KMS-11 (cell line): ENCODE results near the gene LCN12.

Source experiments
- H2AFZ ChIP-seq: fragments of 200-600 bp; sonication (generic); 2 replicates; pipeline ENCODE4 v1.6.1; 2016; ENCODE audit warnings: antibody characterized with exemption, mixed run types, low read depth
- H3K27ac ChIP-seq: fragments of 200-600 bp; sonication (generic); 2 replicates; pipeline ENCODE4 v1.6.1; 2016; ENCODE audit warnings: mild to moderate bottlenecking, mixed run types
- H3K27me3 ChIP-seq: fragments of 200-600 bp; sonication (generic); 2 replicates; pipeline ENCODE4 v1.6.1; 2017; ENCODE audit warnings: mild to moderate bottlenecking, low read depth, mixed run types, moderate library complexity; ENCODE audit not compliant: insufficient read depth
- H3K36me3 ChIP-seq: fragments of 200-600 bp; sonication (generic); 2 replicates; pipeline ENCODE4 v1.6.1; 2017; ENCODE audit warnings: mild to moderate bottlenecking, mixed run types; ENCODE audit not compliant: insufficient read depth
- H3K4me1 ChIP-seq: fragments of 200-600 bp; sonication (generic); 2 replicates; pipeline ENCODE4 v1.6.1; 2016; ENCODE audit warnings: mild to moderate bottlenecking, low read depth, mixed run types; ENCODE audit not compliant: poor library complexity, severe bottlenecking
- H3K4me2 ChIP-seq: fragments of 200-600 bp; sonication (generic); 2 replicates; pipeline ENCODE4 v1.7.0; 2016; ENCODE audit warnings: mild to moderate bottlenecking, mixed run types
- H3K4me3 ChIP-seq: fragments of 200-600 bp; sonication (generic); IDR thresholded peaks from 2 replicates; pipeline ENCODE4 v1.6.1; 2017; ENCODE audit warnings: low read depth, low read length, mixed read lengths; ENCODE audit not compliant: insufficient read depth
- H3K79me2 ChIP-seq: fragments of 200-600 bp; sonication (generic); 2 replicates; pipeline ENCODE4 v1.6.1; 2016; ENCODE audit warnings: low read depth, mixed run types; ENCODE audit not compliant: insufficient read depth
- H3K9ac ChIP-seq: fragments of 200-600 bp; sonication (generic); 2 replicates; pipeline ENCODE4 v1.6.1; 2016; ENCODE audit warnings: mild to moderate bottlenecking, mixed run types
- H4K20me1 ChIP-seq: fragments of 200-600 bp; sonication (generic); 2 replicates; pipeline ENCODE4 v1.6.1; 2016; ENCODE audit warnings: mild to moderate bottlenecking, mixed run types; ENCODE audit not compliant: insufficient read depth
- TF ChIP-seq, protein P1 (sequence below): fragments of 200-600 bp; sonication (generic); conservative IDR thresholded peaks from 2 replicates; pipeline ENCODE4 v1.6.1; 2017; ENCODE audit warnings: low read depth, mild to moderate bottlenecking, antibody characterized with exemption, low read length, moderate library complexity, mixed read lengths

LCN12 gene

DNA sequence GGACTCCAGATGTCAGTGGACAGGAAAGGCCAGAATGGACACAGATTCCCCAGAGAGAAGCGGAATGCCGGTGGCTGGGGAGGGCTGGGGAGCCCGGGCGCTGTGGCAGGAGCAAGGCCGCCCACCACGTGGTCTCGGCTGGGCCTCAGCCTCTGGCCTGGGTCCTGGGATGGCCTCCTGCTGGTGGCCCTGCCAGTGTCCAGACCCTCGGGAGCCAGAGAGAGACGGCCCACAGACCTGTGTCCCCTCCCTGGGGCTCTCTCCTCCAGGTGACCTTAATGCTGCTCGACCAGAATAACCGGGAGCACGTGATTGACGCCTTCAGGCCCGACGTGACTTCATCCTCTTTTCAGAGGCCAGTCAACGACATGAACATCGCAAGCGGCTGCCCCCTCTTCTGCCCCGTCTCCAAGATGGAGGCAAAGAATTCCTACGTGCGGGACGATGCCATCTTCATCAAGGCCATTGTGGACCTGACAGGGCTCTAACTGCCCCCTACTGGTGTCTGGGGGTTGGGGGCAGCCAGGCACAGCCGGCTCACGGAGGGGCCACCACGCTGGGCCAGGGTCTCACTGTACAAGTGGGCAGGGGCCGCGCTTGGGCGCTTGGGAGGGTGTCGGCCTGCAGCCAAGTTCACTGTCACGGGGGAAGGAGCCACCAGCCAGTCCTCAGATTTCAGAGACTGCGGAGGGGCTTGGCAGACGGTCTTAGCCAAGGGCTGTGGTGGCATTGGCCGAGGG is 26.5 kb upstream of the LCN12 start:
- no peaks in the 10 kb centered on the region for H3K79me2 ChIP-seq
- TF ChIP-seq, protein P1, sequence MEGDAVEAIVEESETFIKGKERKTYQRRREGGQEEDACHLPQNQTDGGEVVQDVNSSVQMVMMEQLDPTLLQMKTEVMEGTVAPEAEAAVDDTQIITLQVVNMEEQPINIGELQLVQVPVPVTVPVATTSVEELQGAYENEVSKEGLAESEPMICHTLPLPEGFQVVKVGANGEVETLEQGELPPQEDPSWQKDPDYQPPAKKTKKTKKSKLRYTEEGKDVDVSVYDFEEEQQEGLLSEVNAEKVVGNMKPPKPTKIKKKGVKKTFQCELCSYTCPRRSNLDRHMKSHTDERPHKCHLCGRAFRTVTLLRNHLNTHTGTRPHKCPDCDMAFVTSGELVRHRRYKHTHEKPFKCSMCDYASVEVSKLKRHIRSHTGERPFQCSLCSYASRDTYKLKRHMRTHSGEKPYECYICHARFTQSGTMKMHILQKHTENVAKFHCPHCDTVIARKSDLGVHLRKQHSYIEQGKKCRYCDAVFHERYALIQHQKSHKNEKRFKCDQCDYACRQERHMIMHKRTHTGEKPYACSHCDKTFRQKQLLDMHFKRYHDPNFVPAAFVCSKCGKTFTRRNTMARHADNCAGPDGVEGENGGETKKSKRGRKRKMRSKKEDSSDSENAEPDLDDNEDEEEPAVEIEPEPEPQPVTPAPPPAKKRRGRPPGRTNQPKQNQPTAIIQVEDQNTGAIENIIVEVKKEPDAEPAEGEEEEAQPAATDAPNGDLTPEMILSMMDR, result no peak
- H3K4me3 ChIP-seq, result no peak overlapping the region
- no peak overlapping the region for H3K4me2 ChIP-seq
- H3K4me1 ChIP-seq, result no peaks in the 10 kb centered on the region
- H3K9ac ChIP-seq, result no peak overlapping the region
- no peaks in the 10 kb centered on the region for H4K20me1 ChIP-seq
- peaks cover 5% of the 10 kb centered on the region; the same call in 1 of the 2 replicates for H3K36me3 ChIP-seq
- no peaks in the 10 kb centered on the region for H3K27me3 ChIP-seq
- no peak overlapping the region for H2AFZ ChIP-seq
- no peak overlapping the region for H3K27ac ChIP-seq

DNA sequence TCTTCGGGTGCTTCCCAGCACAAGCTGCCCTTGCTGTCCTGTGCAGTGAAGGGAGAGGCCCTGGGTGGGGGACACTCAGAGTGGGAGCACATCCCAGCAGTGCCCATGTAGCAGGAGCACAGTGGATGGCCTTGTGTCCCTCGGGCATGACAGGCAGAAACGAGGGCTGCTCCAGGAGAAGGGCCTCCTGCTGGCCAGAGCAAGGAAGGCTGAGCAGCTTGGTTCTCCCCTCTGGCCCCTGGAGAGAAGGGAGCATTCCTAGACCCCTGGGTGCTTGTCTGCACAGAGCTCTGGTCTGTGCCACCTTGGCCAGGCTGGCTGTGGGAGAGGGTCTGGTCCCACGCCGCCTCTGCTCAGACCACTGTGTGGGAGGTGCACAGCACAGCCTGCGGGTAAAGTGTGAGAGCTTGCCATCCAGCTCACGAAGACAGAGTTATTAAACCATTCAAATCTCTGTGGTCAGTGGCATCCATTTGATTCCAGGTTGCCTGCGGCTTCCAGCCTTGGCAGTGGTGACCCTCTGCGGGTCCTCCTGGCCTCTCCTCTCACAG is 25.8 kb upstream of the LCN12 start:
- H3K27ac ChIP-seq, result no peak overlapping the region
- no peak overlapping the region for H3K4me3 ChIP-seq
- no peaks in the 10 kb centered on the region for H3K27me3 ChIP-seq
- no peaks in the 10 kb centered on the region for H3K36me3 ChIP-seq
- H2AFZ ChIP-seq, result no peak overlapping the region
- no peak overlapping the region for H3K4me2 ChIP-seq
- no peaks in the 10 kb centered on the region for H3K79me2 ChIP-seq
- H3K4me1 ChIP-seq, result no peaks in the 10 kb centered on the region
- TF ChIP-seq, protein P1, result 0 out of 2 replicates have a peak, but pooled peaks have one; percentile 17
- no peak overlapping the region for H3K9ac ChIP-seq
- H4K20me1 ChIP-seq, result no peaks in the 10 kb centered on the region

DNA sequence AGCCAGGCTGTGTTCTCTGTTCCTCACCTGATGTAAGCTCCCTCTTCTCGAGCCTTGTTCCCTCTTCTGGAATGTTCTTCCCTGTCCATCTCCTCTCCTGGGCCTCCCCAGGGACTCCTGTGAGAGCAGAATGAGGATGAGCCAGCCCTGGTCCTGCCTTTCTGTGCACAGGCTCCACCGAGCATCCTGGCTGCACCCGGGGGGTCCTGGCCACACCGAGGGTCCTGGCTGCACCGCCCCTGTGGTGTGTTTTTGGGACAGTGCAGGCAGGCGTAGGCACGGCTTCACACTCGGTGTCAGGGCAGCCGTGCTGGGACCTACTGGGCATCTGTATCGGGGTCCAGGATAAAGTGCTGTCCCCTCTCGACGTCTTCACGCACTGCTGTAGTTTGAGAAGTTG is 25.3 kb upstream of the LCN12 start:
- H4K20me1 ChIP-seq, result no peaks in the 10 kb centered on the region
- H3K27ac ChIP-seq, result no peak overlapping the region
- H3K36me3 ChIP-seq, result peaks cover under 1% of the 10 kb centered on the region; the same call in 1 of the 2 replicates
- no peak overlapping the region for H3K4me3 ChIP-seq
- no peak overlapping the region for H3K4me2 ChIP-seq
- no peaks in the 10 kb centered on the region for H3K79me2 ChIP-seq
- H3K27me3 ChIP-seq, result no peaks in the 10 kb centered on the region
- TF ChIP-seq, protein P1, result no peak
- no peak overlapping the region for H3K9ac ChIP-seq
- peaks cover under 1% of the 10 kb centered on the region for H3K4me1 ChIP-seq
- no peak overlapping the region for H2AFZ ChIP-seq

DNA sequence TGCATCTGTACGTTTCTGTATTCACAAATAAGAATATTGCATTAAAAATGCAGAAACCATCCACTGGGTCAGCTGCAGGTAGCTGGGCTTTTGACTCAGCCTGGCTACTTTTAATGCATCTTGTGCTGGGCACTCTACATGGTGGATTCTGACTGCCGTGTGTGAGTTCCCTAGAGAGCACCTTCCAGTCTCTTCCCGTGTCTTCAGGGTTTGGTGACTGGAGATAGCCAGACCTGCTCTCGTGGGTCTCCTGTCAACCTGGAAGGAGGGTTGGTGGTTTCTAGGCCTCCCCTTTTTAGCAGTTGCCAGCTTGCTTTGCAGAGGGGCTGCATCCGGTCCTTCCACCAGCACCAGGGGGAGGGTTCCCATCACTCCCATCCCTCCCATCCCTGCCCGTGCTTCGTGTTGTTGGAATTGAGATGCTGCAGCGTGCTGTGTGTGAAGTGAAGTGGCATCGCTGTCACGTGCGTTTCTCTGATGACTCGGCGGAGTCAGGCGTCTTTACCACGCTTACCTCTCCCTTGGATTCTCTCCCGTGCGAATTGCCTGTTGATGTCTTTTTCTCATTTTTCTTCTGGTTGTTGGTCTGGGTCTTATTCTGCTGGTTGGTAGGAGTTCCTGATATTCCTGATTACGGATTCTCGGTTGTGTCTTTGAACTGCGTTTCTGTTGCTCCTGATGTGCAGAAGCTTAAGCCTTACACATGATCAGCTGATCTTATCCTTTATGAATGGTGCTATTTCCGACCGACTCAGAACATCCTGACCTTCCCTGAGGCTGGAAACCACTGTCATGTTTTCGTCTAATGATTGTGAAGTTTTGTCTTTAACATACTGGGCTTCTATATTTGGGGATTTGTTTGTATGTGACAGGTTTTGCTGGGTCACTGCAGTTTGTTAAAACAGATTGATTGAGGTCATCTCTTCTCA is 24.5 kb upstream of the LCN12 start:
- Histone ChIP-seq H3K4me1 (peaks cover 4% of the 10 kb centered on the region), H3K4me3 (no peak overlapping the region), H2AFZ (no peak overlapping the region), H3K79me2 (no peaks in the 10 kb centered on the region), H3K4me2 (no peak overlapping the region), H3K27ac (no peak overlapping the region), H3K27me3 (no peaks in the 10 kb centered on the region), H4K20me1 (no peaks in the 10 kb centered on the region), H3K9ac (no peak overlapping the region), H3K36me3 (peaks cover 3% of the 10 kb centered on the region; the same call in 1 of the 2 replicates)
- TF ChIP-seq, protein P1, result no peak
